ENCODE data around the gene WWC2.
"Not testable (repeated sequence)": the region's sequence is repeated elsewhere in the genome, so short reads cannot be mapped to it uniquely, and the experiment has no call there.

WWC2 gene

DNA sequence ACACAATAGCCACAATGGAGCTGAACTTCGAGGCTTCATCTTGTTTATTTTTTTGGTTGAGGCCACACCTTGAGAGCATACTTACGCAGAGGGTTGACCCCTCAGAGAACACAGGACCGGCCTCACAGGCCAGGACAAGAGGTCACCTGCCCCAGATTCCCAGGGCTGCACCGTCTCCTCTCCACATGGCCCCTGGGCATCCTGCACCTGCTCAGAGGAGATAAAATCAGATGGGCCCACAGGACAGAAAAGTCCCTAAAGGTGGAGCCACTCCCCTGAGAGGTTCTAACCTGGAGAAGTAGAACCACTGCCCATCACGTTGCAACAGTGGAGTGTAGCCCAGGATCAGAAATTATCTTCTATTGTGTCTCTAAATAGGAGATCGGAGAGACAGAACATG lies 224.2 kb downstream of the WWC2 start:
- H3K4me1 ChIP-seq (ENCODE audit: insufficient read depth, low read length), result no peaks in the 10 kb centered on the region
- H2AFZ ChIP-seq (ENCODE audit: low read depth, low read length), result no peak overlapping the region

GRCh38 chr4:183324056-183324455 lies 225.0 kb downstream of the WWC2 start:
- H3K4me3 ChIP-seq (ENCODE audit: low read length); H3K27me3 ChIP-seq (ENCODE audit: insufficient read depth, low read length); H3K4me1 ChIP-seq (ENCODE audit: insufficient read depth, low read length); H3K36me3 ChIP-seq (ENCODE audit: insufficient read depth, low read length); H3K9me3 ChIP-seq (ENCODE audit: low read length); H2AFZ ChIP-seq (ENCODE audit: low read depth, low read length): not testable (repeated sequence)

More for the DNA sequence above, 224.2 kb downstream of the WWC2 start:
- Histone ChIP-seq H3K36me3 (ENCODE audit: insufficient read depth, low read length) (no peaks in the 10 kb centered on the region), H3K9me3 (ENCODE audit: low read length) (peaks cover 2% of the 10 kb centered on the region), H3K4me3 (ENCODE audit: low read length) (no peak overlapping the region), H3K27me3 (ENCODE audit: insufficient read depth, low read length) (no peaks in the 10 kb centered on the region)

DNA sequence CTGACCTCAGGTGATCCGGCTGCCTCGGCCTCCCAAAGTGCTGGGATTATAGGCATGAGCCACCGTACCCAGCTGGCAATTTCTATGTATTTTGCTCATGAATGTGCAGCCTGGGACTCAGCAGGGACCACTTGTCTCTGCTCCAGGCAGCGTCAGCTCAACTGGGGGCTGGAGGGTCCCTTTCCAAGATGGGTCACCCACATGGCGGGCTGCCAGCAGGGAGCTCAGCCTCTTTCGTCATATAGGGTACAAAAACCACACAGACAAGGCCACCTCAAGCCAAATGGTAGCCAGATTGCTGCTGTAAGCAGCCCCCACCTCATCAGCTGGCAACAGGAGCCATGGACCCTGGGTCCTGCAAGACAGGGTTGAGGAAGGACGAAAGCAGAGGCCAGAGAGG lies 225.6 kb downstream of the WWC2 start:
- Histone ChIP-seq H3K4me1 (ENCODE audit: insufficient read depth, low read length) (no peaks in the 10 kb centered on the region), H3K36me3 (ENCODE audit: insufficient read depth, low read length) (no peaks in the 10 kb centered on the region), H3K27me3 (ENCODE audit: insufficient read depth, low read length) (no peaks in the 10 kb centered on the region), H3K4me3 (ENCODE audit: low read length) (no peak overlapping the region), H3K9me3 (ENCODE audit: low read length) (peaks cover 2% of the 10 kb centered on the region), H2AFZ (ENCODE audit: low read depth, low read length) (no peak overlapping the region)

GRCh38 chr4:183326387-183326786 lies 227.3 kb downstream of the WWC2 start:
- not testable (repeated sequence) for H3K27me3 ChIP-seq (ENCODE audit: insufficient read depth, low read length); H3K4me3 ChIP-seq (ENCODE audit: low read length); H3K4me1 ChIP-seq (ENCODE audit: insufficient read depth, low read length); H2AFZ ChIP-seq (ENCODE audit: low read depth, low read length); H3K9me3 ChIP-seq (ENCODE audit: low read length); H3K36me3 ChIP-seq (ENCODE audit: insufficient read depth, low read length)

DNA sequence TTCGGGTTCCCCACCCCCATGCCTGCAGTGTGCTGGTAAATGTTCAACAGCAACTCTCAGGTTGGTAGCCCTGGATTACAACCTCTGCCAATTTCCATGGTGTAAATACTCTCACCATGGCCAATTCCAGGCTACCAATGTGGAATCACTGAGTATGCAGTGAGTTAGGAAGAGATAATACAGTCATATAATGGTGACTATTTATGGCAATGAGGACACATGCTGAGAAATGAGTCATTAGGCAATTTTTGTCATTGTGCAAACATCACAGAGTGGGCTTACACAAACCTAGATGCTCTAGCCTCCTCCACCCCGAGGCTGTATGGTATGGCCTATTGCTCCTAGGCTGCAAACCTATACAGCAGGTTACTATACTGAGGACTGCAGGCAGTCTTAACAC lies 227.8 kb downstream of the WWC2 start:
- H3K36me3 ChIP-seq (ENCODE audit: insufficient read depth, low read length), result no peaks in the 10 kb centered on the region

GRCh38 chr4:183327827-183328226 lies 228.8 kb downstream of the WWC2 start:
- H3K27me3 ChIP-seq (ENCODE audit: insufficient read depth, low read length), result no peaks in the 10 kb centered on the region
- H2AFZ ChIP-seq (ENCODE audit: low read depth, low read length), result no peak overlapping the region
- H3K9me3 ChIP-seq (ENCODE audit: low read length), result peaks cover 2% of the 10 kb centered on the region
- H3K4me3 ChIP-seq (ENCODE audit: low read length), result no peak overlapping the region
- no peaks in the 10 kb centered on the region for H3K36me3 ChIP-seq (ENCODE audit: insufficient read depth, low read length)
- no peaks in the 10 kb centered on the region for H3K4me1 ChIP-seq (ENCODE audit: insufficient read depth, low read length)

More for the DNA sequence above, 227.8 kb downstream of the WWC2 start:
- Histone ChIP-seq H3K4me1 (ENCODE audit: insufficient read depth, low read length) (no peaks in the 10 kb centered on the region), H3K27me3 (ENCODE audit: insufficient read depth, low read length) (no peaks in the 10 kb centered on the region), H3K4me3 (ENCODE audit: low read length) (no peak overlapping the region), H2AFZ (ENCODE audit: low read depth, low read length) (no peak overlapping the region), H3K9me3 (ENCODE audit: low read length) (peaks cover 2% of the 10 kb centered on the region)

- Histone ChIP-seq H3K9me3 (ENCODE audit: low read length) (peaks cover 2% of the 10 kb centered on the region), H3K4me3 (ENCODE audit: low read length) (no peak overlapping the region), H3K36me3 (ENCODE audit: insufficient read depth, low read length) (no peaks in the 10 kb centered on the region)
Observed at GRCh38 chr4:183328832-183329231, 229.8 kb downstream of the WWC2 start.

GRCh38 chr4:183329244-183329643 lies 230.2 kb downstream of the WWC2 start:
- H3K4me3 ChIP-seq (ENCODE audit: low read length), result no peak overlapping the region
- H3K4me1 ChIP-seq (ENCODE audit: insufficient read depth, low read length), result no peaks in the 10 kb centered on the region
- H3K9me3 ChIP-seq (ENCODE audit: low read length), result peaks cover 2% of the 10 kb centered on the region
- H2AFZ ChIP-seq (ENCODE audit: low read depth, low read length), result no peak overlapping the region
- H3K36me3 ChIP-seq (ENCODE audit: insufficient read depth, low read length), result no peaks in the 10 kb centered on the region
- no peaks in the 10 kb centered on the region for H3K27me3 ChIP-seq (ENCODE audit: insufficient read depth, low read length)

More at GRCh38 chr4:183328832-183329231, 229.8 kb downstream of the WWC2 start:
- H3K27me3 ChIP-seq (ENCODE audit: insufficient read depth, low read length), result no peaks in the 10 kb centered on the region
- H3K4me1 ChIP-seq (ENCODE audit: insufficient read depth, low read length), result no peaks in the 10 kb centered on the region
- no peak overlapping the region for H2AFZ ChIP-seq (ENCODE audit: low read depth, low read length)

DNA sequence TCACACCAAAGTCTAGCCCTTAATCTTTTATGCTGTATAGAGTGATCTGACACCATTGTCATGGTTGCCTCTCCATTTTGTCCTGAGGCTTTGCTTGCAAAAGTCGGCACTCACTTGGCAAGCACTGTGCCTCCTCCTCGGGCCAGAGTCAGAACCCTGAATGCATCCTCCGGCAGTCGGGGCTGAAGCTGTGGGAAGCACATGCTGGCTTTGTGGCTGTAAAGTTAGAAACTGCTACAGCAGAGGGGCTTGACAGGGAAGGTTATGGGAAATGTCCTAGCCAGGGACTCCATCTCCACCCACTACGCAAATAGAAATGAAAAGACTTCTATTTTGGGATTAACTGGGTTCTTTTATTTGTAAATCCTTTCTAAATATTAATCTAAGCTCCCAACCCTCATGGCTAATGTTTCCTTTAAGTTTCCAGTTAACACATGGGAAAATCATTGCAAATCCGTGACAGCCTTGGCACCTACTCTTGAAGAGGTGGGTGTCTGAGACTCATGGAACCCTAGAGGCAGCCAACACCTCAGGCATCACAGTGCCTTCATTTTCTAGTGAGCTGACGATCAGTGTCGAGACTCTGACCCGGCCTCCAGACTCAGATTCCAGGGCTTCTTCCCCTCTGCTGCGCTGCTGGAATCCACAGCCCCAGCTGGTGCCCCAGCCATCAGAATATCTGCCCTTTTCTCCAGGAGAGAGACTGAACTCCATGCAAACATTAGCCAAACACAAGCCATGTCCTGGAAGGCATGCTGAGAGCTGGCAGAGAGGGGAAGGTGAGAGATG lies 231.1 kb downstream of the WWC2 start:
- Histone ChIP-seq H3K4me1 (ENCODE audit: insufficient read depth, low read length) (no peaks in the 10 kb centered on the region), H3K4me3 (ENCODE audit: low read length) (no peak overlapping the region), H3K9me3 (ENCODE audit: low read length) (peaks cover 2% of the 10 kb centered on the region), H3K36me3 (ENCODE audit: insufficient read depth, low read length) (no peaks in the 10 kb centered on the region), H3K27me3 (ENCODE audit: insufficient read depth, low read length) (no peaks in the 10 kb centered on the region), H2AFZ (ENCODE audit: low read depth, low read length) (no peak overlapping the region)

DNA sequence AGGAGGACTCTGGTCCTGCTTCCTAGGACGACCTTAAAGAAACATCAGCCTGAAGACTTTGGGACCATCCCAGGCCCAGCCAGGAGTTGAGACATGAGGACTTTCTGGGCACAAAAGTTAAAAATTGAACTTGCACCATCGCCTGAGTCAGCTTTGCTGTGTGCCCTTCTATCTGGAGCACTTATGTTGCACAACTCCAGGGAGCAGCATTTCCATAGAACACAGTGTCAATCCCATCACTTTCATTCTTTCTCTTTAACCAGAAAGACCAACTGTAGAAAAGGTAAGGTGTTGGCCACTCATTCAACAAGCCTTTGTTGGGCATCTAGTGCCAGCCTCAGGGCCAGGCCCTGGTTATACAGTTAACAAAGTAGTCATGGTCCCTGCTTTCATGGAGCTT lies 231.8 kb downstream of the WWC2 start:
- H3K9me3 ChIP-seq (ENCODE audit: low read length), result peaks cover 2% of the 10 kb centered on the region
- no peak overlapping the region for H2AFZ ChIP-seq (ENCODE audit: low read depth, low read length)
- H3K4me3 ChIP-seq (ENCODE audit: low read length), result no peak overlapping the region
- H3K36me3 ChIP-seq (ENCODE audit: insufficient read depth, low read length), result no peaks in the 10 kb centered on the region
- no peaks in the 10 kb centered on the region for H3K27me3 ChIP-seq (ENCODE audit: insufficient read depth, low read length)
- no peaks in the 10 kb centered on the region for H3K4me1 ChIP-seq (ENCODE audit: insufficient read depth, low read length)

GRCh38 chr4:183332447-183332846 lies 233.4 kb downstream of the WWC2 start:
- H2AFZ ChIP-seq (ENCODE audit: low read depth, low read length), result no peak overlapping the region
- H3K27me3 ChIP-seq (ENCODE audit: insufficient read depth, low read length), result no peaks in the 10 kb centered on the region
- no peak overlapping the region for H3K4me3 ChIP-seq (ENCODE audit: low read length)
- no peaks in the 10 kb centered on the region for H3K4me1 ChIP-seq (ENCODE audit: insufficient read depth, low read length)
- H3K36me3 ChIP-seq (ENCODE audit: insufficient read depth, low read length), result no peaks in the 10 kb centered on the region
- no peaks in the 10 kb centered on the region for H3K9me3 ChIP-seq (ENCODE audit: low read length)

- Histone ChIP-seq H3K27me3 (ENCODE audit: insufficient read depth, low read length) (no peaks in the 10 kb centered on the region), H3K4me1 (ENCODE audit: insufficient read depth, low read length) (no peaks in the 10 kb centered on the region), H3K36me3 (ENCODE audit: insufficient read depth, low read length) (no peaks in the 10 kb centered on the region), H3K9me3 (ENCODE audit: low read length) (peaks cover 2% of the 10 kb centered on the region), H3K4me3 (ENCODE audit: low read length) (no peak overlapping the region), H2AFZ (ENCODE audit: low read depth, low read length) (no peak overlapping the region)
Observed at GRCh38 chr4:183333202-183333601, 234.1 kb downstream of the WWC2 start.

DNA sequence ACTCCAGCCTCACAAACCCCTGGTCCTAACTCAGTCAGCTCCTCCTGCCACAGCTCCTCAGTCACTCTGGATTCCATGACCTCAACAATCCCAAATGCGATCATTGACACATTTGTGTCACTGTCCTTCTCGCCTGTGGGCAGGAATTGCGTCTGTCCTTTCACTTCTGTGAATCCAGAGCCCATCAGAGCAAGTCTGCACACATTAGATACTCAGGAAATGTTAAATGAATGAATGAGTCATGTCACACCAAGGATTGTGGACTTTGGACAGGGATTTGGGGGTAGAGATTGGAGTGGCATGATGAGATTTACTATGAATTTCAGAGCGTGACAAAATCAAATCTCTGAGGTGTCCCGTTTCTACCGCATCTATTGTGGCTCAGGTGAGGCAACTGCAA lies 234.9 kb downstream of the WWC2 start:
- Histone ChIP-seq H2AFZ (ENCODE audit: low read depth, low read length) (no peak overlapping the region), H3K4me3 (ENCODE audit: low read length) (no peak overlapping the region), H3K4me1 (ENCODE audit: insufficient read depth, low read length) (no peaks in the 10 kb centered on the region), H3K27me3 (ENCODE audit: insufficient read depth, low read length) (no peaks in the 10 kb centered on the region), H3K9me3 (ENCODE audit: low read length) (peaks cover 2% of the 10 kb centered on the region), H3K36me3 (ENCODE audit: insufficient read depth, low read length) (no peaks in the 10 kb centered on the region)

- Histone ChIP-seq H3K36me3 (ENCODE audit: insufficient read depth, low read length) (no peaks in the 10 kb centered on the region), H3K27me3 (ENCODE audit: insufficient read depth, low read length) (no peaks in the 10 kb centered on the region), H3K9me3 (ENCODE audit: low read length) (peaks cover 2% of the 10 kb centered on the region), H3K4me3 (ENCODE audit: low read length) (no peak overlapping the region), H3K4me1 (ENCODE audit: insufficient read depth, low read length) (no peaks in the 10 kb centered on the region), H2AFZ (ENCODE audit: low read depth, low read length) (no peak overlapping the region)
Observed at GRCh38 chr4:183335369-183335940, 236.4 kb downstream of the WWC2 start.
